NCI-H1436 (cell line): Measurements from ENCODE around the gene C1QTNF1.
"Not testable (repeated sequence)": the region's sequence is repeated elsewhere in the genome, so short reads cannot be mapped to it uniquely, and the experiment has no call there.

ENCODE experiments used
- DNase-seq: peaks from one replicate; lab custom pipeline; 2025; lab: John Stamatoyannopoulos, UW

C1QTNF1 gene

DNA sequence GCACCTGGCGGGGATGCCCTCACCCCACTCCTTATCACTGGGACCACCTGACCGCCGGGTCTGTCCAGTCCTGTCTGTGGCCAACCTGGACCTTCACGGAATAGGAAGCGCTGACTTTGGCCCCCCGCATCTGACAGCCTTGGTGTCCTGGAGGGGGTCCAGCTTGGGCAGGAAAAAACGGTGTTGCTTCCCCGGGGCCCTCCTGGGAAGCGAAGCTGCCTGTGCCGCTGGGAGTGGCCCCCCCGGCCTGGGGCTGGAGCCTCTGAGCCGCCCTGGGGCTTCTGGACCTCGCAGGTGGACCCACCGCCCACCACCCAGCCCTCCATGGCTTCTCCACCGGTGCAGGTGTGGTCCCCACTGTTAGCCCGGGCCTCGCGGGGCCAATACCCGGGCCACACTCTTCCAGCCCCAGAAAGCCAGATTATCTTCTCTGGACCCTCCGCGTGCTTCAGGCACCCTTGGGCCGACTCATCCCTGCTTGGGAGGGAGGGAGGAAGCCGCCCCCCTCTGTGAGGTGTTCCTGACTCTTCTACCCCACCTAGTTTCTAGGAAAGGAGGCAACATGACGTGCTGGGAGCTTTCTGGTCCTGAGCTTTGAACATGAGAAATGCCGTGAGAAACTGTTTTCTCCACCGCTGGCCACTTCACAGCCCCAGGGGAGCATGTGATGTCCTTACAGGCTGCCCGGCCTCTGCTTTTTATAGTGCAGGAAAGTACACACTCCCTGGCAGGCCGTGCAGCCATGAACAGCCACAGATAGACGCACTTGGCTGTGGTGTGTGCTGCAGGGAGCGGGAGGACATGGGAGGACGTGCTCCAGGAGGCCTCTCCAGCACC is 1.1 kb downstream of the C1QTNF1 start:
- no peak for DNase-seq

DNA sequence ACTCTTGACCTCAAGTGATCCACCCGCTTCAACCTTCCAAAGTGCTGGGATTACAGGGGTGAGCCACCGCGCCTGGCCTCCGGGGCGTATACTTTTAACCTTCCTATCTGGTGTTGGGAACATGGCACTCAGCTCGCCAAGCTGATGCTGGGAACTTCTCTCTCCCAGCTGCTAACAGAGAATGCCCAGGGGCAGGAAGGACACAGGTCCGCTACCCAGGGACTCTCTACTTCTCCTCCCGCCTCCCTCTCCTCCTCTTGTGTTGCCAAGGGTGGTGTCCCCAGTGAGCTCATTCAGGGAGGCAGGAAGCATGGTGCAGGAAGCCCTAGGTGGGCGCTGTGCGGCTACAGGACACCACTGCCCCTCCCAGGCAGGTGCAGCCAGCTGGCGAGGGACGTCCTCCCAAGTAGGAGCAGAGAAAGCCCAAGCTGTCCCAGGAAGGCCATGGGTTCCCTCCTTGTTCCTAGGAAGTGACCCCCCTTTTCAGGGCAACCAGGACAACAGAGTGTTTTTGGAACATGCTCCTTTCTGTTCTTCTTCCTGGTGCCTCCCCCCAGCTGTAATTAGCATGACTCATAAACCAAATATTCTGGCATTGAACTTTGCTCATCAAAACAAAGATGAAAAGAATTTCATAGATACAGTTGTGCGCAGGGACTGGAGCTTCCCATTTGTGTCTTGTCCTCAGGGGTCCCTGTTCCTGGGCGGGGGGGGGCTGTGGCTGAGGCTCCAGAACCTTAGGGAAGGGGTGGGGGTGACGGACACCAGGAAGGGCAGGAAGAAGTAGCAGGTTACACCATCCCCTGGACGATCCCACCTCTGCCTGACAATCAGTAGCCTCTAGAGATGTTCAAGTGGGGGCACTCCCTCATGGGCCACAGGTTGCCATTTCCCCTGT is 2.7 kb downstream of the C1QTNF1 start:
- DNase-seq: no peak

DNA sequence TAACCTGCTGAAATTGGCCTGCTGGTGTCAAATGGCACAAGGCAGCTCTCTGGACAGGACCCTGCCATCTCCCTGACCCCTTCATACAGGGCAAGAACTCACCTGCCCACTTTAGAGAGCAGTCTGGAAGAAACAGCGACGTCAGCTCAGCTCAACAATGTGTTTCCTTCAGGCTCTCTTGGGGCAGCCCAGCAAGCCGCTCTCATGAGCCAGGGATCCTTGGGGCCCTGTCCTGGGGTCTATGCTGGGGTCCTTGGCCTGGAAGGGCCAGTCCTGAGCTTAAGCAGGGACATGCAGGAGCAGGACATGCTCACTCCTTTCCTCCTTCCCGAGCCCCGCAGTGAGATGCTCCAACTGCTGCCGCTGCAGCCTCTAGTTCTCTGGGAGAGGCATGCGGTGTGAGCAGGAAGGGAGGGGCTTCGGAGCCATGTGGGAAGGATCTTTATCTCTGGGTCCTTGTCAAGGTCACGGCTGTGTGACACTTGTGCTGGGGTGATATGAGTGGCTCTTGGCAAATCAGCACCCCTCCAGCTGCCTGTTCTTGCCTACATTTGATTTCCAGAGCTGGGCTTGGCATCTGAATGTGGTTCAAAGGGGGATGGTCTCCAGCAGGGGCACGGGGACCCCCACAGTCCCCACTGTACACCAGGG is 3.4 kb downstream of the C1QTNF1 start:
- no peak for DNase-seq

DNA sequence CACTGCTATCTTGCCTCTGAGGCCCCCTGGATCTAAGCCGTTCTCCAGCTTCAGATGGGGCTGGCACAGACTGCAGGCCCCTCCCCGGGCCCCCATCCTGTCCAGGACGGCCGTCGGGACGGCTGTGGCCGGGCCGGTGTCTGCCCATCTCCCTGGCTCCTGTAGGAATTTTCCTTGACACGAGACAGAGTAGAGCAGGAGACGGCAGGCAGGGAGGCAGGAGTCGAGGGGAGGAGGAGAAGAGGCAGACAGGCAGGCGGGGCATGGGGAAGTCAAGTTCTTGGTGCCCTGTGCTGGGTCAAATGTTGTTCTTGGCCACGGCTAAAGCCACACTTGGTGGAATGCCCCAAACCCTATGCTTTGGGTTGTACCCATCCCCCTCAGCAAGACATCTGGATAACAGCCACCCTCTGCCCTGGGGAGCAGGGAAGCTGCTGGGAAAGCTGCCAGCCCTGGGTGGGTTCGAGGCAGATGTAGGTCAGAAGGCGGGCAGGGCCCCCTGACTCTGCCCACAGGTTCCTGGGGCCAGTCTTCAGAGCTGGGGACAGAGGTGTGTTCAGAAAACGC is 4.0 kb downstream of the C1QTNF1 start:
- DNase-seq: no peak

DNA sequence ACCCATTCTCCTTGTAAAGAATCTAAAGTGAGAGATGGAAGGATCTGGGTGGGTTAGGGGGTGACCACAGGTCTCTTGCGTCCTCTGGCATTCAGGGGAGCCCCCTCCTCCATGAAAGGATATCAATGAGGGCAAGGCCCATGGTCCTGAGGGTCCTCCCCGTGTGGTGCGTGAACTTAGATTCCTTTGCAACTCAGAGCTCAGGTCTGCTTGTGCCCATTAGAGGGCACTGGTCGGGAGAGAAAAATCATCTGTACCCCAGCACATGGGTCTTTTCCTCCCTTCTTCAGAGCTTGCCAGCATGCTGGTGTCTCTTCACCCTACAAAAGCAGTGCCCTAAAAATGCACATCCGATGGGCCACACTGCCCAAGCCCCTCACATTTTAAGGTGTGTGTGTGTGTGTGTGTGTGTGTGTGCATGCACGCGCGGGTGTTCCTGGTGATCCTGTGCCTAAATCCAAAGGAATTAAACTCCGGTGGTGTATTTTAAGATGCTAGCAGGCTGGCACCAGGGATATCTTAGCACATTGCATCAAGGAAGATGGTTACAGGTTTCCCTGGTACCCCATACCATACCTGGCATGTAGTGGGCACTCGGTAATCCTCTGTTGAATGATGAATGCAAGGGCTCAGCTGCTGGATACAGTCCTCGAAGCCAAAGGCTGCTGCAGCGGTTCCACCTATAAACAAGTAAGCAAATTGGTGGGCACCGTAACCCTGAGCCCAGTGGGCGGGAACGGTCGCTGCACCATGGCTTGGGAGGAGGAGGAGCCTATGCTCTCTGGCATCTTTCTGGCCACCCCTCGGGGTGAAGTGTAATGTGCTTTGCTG is 4.7 kb downstream of the C1QTNF1 start:
- DNase-seq: no peak

DNA sequence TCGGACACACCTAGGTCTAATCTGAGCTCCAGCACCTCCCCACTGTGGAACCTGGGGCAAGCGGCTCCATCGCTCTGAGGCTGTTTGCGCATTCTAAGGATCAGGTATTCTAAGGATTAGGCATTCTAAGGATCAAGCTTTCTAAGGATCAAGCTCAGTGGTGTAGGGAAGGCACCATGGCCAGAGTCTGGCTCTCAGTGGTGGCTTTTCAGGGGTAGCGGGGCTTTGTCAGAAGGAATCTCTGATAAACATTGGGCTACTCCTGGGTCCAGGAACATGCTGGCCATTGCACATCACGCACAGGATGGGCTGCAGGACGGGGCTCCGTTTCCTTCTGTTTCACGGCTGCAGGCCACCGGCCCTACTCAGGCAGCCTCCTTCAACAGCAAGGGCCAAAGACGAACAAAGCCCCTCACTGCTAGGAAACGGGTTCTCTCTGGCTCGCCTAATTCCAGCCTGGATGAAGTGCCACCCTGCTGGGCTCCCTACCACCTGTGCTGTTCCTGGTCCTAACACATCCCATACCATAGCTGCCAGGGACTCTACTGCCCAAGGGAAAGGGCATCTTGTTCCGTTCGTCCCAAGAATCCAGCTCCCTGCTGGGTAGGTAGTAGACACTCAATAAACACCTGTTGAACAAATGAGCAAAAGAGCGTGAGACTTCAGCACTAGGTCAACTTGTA is 5.5 kb downstream of the C1QTNF1 start:
- no peak for DNase-seq

DNA sequence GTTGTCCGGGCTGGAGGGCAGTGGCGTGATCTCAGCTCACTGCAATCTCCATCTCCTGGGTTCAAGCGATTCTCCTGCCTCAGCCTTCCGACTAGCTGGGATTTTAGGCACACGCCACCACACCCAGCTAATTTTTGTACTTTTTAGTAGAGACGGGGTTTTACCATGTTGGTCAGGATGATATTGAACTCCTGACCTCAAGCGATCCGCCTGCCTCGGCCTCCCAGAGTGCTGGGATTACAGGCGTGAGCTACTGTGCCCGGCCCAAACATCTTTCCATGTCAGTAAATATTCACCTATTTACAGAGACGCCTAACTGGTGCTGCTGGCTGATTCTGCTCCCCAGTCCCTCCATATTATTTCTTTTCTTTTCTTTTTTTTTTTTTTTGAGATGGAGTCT is 6.7 kb downstream of the C1QTNF1 start:
- DNase-seq: not testable (repeated sequence)

DNA sequence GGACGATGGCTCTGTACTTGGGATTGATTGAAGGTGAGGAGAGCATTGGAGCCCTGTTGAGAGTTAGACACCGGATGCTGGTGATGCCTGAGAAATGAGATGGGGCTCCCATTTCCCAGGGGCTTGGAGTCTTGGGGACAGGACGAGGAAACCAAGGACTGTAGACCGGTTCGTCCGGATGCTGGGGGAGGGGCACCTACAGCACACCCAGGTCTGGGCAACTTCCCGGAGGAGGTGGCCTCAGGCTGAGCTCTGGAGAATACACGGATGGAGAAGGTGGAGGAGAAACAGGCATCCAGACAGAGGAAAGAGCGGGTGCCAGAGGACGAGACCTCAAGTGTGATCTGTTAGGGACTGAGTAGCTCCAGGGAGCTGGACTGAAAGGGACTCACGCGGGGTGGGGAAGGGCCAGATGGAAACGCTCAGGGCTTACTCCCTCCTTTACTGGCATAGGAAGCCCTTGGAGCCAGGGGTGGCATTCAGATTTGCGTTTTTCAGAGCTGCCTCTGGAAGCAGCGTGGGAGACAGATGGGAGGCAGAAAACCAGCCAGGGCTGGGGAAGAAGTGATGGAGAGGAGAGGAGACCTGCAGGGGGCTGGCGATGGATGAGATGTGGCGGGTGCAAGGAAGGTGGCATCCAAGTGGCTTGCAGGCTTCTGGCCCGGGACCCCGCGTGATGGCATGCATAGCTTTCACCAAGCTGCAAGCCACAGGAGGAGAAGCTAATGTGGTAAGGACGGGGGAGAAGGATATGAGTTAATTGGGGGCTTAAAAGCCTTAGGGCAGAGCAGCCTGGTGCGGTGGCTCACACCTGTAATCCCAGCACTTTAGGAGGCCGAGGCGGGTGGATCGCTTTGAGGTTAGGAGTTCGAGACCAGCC is 8.3 kb downstream of the C1QTNF1 start:
- DNase-seq: no peak

DNA sequence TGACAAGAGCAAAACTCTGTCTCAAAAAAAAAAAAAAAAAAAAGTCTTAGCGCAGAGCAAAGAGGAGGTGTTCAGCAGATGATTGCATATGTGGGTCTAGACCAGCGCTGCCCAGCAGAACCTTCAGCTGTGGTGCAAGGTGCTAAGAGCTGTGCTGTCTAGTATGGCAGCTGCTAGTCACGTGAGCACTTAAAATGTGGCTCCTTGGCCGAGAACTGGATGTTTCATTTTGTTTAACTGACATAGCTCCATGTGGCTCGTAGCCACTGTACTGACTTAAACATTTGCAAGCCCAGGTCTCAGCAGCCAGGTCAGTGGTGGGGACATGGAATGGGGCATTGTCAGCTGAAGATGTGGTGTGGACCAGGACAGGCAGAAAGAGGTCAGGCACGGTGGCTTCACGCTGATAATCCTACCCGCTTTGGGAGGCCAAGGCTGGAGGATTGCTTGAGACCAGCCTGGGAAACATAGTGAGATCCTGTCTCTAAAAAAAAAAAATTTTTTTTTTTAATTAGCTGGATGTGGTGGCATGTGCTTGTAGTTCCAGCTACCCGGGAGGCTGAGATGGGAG is 9.2 kb downstream of the C1QTNF1 start:
- DNase-seq: no peak

DNA sequence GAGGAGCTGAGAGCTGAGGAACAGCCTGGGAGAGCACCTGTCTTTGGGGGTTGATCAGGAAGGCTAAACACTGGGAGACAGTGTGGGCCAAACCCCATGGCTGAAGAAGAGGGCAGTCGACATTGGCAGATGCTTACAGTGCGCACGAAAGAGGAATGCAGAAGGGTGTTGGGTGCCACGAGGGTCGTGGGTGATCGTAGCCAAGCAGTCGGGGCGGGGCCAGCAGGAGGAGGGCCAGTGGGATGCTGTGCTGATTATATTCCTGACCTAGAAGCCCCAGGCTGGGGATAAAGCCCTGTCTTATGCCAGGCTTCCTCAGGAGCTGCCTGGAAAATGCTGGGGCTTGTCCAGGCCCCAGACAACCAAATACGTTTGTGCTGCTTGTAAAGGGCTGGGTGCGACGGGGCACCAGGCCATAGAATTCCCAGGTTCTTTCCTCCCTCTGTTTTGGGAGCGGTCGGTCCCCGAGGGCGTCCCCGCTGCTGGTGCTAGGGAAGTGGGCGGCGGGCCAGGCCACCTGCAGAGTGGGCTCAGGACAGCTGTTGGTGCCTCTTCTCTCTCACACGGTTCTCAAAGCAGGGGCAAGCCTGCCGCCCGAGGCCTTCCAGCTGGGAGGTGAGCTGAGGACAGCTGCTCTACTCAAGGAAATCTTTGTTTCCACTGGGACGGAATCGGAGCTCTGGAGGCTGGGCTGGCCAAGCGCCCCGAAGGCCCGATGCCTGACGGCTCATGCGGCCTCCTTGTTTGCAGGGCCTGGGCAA is 10.0 kb downstream of the C1QTNF1 start:
- DNase-seq: no peak

DNA sequence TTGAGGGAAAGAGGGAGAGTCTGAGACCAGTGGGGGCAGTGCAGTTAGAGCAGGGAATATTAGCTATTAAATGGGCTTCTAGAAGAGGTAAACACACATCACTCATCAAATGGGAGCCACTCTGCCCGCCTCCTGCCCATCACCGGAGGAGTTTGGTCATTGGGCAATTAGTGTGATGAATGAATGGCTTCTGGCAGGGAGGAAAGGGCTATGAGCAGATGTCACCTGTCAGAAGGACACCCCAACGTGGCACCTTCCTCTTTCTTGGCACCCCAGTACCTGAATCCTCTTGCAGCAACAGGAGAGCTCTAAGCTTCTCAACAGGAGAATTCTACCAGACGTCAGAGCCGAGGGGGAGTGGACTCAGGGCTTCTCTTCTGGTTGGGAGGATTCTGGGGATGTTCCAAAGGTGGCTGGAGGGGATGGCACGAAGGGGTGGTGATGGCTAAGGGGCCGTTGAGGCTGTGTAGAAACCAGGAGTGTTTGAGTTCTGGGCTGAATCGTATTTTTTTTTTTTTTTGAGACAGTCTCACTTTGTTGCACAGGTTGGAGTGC is 11.0 kb downstream of the C1QTNF1 start:
- no peak for DNase-seq

DNA sequence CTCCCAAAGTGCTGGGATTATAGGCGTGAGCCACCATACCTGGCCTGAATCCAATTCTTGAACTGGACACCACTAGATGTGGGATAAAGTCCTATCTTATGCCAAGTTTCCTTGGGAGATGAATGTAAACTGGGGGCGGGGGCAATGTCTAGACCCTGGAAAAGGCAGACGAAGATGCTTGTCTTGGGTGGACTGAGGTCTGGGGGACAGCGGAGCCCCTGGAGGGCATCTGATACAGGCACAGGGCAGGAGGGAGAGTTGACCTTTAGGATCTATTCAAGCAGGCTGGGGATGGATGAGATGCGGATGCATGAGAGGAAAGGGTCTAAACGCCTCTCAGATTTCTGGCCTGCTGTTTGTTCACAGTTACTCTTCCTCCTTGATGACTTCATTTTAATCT is 11.7 kb downstream of the C1QTNF1 start:
- no peak for DNase-seq

DNA sequence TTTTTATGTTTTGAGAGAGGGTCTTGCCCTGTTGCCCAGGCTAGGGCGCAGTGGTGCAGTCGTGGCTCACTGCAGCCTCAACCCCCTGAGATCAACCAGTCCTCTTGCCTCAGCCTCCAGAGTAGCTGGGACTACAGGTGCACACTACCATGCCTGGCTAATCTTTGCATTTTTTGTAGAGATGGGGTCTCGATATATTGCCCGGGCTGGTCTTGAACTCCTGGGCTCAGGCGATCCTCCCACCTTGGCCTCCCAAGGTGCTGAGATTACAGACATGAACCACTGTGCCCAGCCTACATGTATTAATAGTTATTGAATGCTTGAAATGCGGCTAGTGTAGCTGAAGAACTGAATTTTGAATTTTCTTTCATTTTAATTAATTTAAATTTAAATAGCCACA is 12.2 kb downstream of the C1QTNF1 start:
- DNase-seq: no peak

DNA sequence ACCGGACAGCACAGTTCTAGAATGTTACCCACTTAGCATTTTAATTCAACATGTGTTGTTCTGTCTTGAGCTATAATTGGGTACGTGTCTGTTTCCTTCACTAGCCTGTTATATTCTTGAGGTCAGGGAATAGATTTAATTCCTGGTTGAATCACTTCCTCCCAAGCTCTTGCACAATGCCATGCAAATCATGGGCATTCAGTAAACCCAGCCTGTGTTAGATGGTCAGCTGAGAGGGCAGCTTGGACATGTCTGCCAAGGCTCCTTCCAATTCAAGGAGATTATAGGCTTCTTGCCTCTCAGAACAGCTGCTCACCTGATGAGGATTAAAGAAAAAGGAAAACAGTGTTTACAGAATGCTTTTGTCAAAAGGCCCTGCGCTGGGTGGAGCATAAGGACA is 12.6 kb downstream of the C1QTNF1 start:
- DNase-seq: no peak

DNA sequence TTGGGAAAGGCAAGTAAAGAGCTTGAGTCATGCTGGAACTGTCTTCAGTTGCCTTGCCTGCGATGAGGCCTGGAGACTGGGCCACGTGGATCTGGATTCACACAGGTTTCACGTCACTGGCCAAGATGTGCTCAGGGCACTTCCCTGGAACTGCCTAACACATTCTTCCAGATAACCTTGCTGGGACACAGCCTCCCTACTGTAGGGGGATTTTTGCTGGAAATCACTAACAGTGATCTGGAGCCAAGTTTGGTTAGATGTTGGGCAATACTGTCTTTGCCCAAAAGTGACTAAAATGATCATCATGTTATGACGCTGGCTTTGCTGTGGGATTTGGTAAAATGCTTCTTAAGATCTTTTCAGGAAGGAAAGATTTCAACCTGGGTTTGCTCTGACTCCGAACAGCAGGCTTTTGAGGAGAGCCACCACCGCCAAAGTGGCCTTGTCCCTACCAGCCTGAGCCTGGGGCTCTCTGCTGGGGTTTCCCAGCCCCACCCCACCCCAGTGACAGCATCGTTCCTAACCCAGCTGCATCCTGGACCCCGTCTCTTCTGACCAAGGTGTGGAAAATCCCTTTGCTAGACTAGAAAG is 14.7 kb downstream of the C1QTNF1 start:
- no peak for DNase-seq

DNA sequence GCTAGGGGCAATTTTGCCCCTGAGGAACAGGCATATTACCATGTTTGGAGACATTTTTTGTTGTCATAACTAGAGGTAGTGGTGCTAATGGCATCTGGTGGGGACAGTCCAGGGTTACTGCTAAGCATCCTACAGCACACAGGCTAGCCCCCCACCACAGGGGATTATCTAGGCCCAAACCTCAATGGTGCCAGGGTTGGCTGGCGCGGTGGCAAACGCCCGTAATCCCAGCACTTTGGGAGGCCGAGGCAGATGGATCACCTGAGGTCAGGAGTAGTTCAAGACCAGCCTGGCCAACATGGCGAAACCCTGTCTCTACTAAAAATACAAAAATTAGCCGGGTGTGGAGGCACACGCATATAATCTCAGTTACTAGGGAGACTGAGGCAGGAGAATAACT is 15.2 kb downstream of the C1QTNF1 start:
- no peak for DNase-seq

DNA sequence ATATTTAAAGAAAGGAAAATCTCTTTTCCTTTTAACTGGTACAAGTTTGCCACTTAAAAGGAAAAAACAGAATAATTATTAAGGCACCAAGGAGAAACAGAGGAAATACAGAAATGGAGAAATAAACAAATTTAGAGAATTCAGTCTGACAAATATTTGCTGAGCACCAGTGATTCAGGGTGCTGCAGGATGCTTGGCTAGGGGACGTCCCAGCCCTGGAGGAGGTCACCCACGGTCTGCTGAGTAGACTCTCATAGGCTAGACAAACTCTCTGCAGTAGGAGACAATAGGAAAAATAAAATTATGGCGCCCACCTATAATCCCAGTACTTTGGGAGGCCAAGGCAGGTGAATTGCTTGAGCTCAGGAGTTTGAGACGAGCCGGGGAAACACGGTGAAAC is 15.9 kb downstream of the C1QTNF1 start:
- no peak for DNase-seq

DNA sequence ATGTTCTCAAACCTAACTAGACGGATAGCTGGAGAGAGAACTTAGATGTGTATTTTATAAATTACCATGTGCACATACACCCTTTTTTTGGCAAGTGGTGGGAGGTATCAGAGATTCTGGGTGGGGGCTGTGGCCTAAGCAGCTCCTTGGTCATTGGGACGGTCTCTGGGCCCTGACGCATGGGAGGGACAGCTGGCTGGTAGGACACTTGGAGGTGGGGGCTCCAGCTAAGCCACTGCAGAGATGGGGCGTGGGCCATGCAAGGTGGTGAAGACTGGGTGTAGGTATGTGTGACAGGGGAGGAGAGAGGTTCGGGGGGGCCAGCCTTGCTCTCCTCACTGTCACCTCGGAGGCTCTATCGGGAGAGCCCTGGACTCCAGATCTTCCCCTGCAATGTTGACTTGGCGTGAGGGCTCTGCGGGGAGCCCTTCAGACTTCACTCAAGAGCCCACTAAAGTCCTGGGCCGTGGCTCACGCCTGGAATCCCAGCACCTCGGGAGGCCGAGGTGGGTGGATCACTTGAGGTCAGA is 17.1 kb downstream of the C1QTNF1 start:
- no peak for DNase-seq
